GM21528 (cell line): Measurements from ENCODE around the gene E2F3.

Experiments used
- ATAC-seq: cut with Tn5 transposase; IDR thresholded peaks from one replicate; pipeline ENCODE4 v1.9.1; 2021; ENCODE audit warnings: mild to moderate bottlenecking, moderate library complexity; ENCODE audit not compliant: unreplicated experiment, low FRiP score

Gene E2F3

DNA sequence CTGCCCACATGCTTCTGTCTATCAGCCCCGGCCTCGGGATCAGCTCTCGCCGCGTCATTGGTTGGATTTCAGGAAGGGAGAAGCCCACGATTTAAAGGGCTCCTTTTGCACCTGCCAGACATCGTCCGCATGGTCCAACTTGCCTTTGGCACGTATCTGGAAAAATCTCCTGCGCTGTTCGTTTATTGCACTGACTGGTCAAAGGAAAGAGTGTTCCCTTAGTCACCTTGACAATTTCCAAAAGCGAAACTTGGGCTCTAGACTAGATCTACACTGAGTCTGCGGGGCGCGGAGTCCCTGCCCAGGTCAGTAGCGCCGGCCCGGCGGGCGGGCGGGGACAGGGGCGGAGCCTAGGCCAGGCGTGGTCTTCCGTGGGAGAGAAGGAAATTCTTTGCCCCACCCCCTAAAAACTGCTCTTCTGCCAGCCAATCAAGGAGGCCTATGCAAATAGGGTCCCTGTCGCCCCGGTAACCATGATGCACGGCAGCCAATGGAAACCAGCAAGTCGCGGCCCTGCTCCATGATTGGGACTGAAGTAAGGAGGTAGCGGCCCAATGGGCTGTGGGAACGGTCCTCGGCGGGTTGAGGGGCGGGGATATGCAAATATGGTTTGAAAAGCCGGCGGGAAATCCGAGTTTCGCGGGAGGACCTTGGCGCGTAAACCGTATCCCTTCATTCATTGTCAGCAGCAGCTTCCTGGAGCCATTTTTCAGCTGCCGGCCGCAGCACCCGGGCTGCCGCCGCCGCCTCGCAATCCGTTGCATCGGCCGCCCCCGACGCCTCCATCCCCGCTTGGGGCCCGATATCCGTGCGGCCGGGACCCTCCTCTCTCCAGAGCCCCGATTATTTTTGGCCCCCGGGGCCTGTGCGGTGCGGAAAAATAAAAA, at the start of gene E2F3:
TSS of gene E2F3 (plus strand) at position 675 of the 887 bp plus-strand sequence. CDS start 354 bp downstream, outside the sequence.
- peak; percentile 88 for ATAC-seq

- ATAC-seq: no peak
These were observed 49.3 kb upstream of the E2F3 start for GRCh38 chr6:20352346-20352745.

DNA sequence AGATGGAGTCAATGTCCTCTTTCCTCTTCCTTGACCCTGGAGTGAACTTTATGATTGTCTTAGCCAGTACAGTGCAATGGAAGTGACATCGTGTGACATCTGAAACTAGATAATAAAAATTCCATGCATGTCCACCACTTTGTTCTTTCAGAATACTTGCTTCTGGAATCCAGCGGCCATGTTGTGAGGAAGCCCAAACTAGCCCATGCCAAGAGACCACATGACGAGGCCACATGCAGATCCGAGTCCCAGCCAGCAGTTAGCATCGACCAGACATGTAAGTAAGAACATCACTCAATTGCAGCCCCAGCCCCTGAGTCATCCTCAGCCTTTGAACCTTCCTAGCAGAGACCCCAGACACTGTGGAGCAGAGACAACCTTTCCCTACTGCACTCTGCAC, 48.5 kb upstream of the E2F3 start:
- ATAC-seq: no peak

- ATAC-seq: no peak
These were observed 47.3 kb upstream of the E2F3 start for GRCh38 chr6:20354366-20354765.

DNA sequence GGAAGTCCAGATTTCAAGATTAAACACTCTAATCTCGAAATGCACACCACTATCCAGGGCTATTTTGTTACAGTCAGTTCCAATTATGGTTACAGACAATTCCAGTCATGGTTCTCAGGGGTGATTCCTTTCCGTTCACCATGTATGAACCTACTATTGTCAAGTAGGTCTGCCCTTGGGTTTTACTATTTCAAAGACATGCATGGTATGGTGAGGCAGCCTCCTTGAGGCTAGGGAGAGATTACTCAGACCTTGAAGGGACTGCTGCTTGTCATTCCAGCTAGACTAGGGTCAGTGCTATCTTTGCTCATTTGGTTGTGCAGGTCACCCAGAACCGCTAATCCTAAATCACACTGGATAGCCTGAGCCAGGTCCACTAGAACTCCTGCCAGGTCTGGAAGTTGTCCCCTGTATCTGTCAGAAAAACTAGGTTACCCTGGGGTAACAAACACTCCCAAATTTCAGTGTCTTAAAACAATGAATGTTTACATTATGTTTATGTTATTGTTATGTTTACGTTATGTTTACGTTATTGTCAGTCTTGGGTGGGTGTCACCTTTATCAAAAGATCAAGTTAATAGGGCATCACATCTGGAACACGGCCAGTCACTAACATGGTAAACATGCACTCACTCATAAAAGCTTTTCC, 41.1 kb upstream of the E2F3 start:
- ATAC-seq: no peak

GRCh38 chr6:20362623-20363022, 39.1 kb upstream of the E2F3 start:
- no peak for ATAC-seq

- no peak for ATAC-seq
These were observed 37.4 kb upstream of the E2F3 start for GRCh38 chr6:20364327-20364726.

DNA sequence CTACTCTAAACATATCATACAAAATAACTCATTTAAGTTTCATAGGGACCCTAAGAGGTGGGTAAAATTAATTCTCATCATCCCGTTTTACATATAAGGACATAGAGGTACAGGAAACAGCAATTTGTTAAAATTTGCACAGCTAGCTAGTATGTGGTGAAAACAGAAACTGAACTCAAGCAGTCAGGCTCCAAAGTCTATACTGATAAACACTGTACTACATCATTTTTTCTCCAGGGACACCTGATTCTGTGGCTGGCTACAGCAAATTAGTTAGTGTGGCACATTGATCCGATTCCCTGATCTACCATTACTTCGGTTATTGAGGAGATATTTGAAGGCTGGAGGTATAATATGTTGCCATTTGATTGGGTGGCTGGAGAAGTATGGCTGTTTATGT, 36.2 kb upstream of the E2F3 start:
- no peak for ATAC-seq

DNA sequence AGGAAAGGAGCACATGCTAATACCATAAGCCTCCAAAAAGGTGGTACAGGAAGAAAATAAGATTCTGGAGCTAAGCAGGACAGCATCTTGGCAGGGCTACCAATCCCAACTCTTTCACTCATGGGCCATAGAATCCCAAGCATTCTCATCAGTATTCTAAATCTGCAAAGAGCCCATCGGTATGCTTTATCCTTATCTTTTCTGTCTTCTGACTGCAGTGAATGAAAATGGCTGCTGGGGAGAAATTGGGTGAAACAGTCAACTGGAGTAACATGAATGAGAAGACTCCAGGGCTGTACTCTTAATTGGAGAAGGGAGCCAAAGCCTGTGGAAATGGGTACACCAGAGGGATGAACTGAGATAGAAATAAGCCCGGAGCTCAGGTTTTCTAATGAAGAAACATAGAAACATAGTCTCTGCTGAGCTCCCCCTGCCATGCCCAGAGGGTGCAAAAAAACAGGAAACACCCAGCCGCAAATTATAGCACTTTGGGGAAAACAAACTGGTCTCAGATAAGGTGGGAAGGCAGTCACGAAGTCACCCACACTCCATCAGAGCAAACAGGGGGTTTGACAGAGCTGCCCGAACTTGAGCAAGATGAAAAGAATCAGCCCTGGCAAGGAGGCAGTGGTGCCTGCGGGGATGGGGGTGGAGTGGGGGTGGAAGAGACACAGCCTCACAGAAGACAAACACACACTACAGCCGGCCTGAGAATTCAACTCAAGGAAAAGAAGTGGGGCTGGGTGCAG, 35.4 kb upstream of the E2F3 start:
- ATAC-seq: no peak

DNA sequence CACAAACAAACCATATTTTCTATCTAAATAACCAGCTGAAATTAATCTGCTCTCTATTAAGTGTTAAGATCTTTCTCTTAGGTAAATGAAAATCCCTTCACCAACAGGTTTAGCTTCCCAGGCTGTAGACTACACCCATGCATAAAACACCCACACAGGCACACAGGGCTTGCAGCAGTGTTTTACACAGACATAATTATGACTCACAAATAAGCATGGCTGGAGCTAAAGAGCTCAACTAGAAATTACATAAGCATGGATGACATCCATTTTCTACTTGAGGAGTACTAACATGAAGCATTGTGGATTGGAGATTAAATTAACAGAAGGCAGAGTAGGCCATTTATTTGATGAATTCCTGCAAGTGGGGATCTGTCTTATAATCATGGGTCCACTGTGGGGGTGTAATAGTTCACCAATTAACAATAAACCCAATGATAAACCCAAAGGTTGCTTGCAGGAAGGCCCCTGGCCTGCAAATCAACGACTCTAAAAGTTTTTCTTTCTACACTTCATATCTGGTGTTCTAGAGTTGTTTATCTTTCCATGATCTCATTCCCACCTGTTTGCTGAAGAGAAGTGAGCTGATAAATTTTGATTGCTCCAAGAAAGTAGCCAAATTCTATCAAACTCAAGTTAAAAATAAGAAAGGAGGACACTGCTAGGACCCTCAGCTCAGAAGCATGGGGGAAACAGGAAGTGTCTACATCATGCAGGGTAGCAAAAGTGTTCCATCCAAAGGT, 33.8 kb upstream of the E2F3 start:
- no peak for ATAC-seq

- no peak for ATAC-seq
These were observed 31.3 kb upstream of the E2F3 start for GRCh38 chr6:20370393-20370792.

GRCh38 chr6:20370801-20371200, 30.9 kb upstream of the E2F3 start:
- no peak for ATAC-seq

- ATAC-seq: no peak
These were observed 26.2 kb upstream of the E2F3 start for GRCh38 chr6:20375436-20375835.

DNA sequence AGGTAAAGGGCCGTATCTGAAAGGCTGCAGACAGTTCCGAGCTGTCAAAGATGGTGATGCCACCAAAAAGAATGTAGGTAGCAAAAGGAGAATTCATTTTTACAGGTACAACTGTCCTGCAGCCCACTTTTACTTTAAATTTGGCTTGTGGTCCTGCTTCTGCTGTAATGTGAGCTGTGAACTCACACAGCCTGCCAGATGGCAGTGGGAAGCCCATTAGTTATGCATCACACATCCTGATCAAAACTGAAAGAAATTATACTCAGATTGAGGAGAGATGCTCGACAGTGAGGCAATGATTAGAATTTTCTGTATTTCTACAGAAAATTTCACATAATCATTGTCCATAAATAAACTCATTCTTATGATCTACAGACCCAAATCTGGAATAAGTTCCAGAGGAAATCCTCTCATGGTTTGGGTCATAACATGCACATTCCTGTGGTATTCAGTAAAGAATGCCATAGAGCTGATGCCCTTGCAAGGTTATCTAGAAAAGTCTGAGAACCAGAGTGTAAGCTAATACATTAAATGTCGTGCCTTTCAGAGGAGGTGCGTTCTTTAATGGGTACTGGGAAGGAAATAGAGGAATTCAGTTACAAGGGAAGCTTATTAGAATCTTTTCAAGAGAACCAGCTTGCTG, 23.9 kb upstream of the E2F3 start:
- no peak for ATAC-seq

GRCh38 chr6:20379231-20379630, 22.4 kb upstream of the E2F3 start:
- no peak for ATAC-seq

GRCh38 chr6:20386218-20386617, 15.5 kb upstream of the E2F3 start:
- ATAC-seq: no peak

DNA sequence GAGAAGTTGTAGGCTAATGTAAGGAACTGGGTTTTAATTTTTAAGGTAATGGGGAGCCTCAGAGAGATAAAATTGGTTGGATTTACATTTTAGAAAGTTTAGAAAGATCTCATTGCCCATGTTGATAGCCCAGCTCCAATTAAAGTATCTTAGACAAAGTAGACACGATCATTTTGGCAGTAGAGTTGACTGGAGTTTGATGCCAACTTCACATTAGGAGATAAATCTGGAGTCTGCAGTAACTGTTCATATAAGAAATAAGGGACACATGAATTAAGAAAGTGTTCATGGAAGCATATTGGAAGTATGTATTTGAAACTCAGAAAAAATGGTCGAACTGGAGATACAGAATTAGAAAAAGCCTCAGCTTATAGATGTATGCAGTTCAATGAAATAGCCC, 12.6 kb upstream of the E2F3 start:
- no peak for ATAC-seq

GRCh38 chr6:20393297-20393696, 8.4 kb upstream of the E2F3 start:
- ATAC-seq: no peak

GRCh38 chr6:20399518-20399917, 2.2 kb upstream of the E2F3 start:
- ATAC-seq: no peak
